DOHH2 (cell line): ENCODE data around the gene CDKN2AIPNL.

ENCODE experiments used
- EZH2phosphoT487 ChIP-seq: fragments of 200-600 bp; sonication (generic); IDR thresholded peaks from 2 replicates; pipeline ENCODE4 v1.6.1; 2017; ENCODE audit warnings: borderline replicate concordance, mild to moderate bottlenecking, antibody characterized with exemption, low read length, moderate library complexity, mixed read lengths
- TF ChIP-seq, protein P1 (sequence below): fragments of 200-600 bp; sonication (generic); IDR thresholded peaks from one replicate; pipeline ENCODE4 v1.5.1; 2014; ENCODE audit warnings: antibody characterized with exemption, mild to moderate bottlenecking, low read depth, low read length; ENCODE audit not compliant: poor library complexity, severe bottlenecking

DNA sequence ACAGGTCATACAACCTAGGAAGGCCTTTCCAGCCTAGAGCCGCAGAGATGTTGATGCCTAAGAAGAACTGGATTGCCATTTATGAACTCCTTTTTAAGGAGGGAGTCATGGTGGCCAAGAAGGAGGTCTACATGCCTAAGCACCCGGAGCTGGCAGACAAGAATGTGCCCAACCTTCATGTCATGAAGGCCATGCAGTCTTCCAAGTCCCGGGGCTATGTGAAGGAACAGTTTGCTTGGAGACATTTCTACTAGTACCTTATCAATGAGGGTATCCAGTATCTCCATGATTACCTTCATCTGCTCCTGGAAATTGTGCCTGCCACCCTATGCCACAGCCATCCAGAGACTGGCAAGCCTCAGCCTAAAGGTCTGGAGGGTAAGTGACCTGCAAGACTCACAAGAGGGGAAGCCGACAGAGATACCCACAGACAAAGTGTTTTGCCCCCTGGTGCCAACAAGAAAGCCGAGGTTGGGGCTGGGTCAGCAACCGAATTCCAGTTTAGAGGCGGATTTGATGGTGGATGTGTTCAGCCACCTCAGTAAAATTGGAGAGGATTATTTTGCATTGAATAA is 11.2 kb upstream of the CDKN2AIPNL start:
- TF ChIP-seq, protein P1, sequence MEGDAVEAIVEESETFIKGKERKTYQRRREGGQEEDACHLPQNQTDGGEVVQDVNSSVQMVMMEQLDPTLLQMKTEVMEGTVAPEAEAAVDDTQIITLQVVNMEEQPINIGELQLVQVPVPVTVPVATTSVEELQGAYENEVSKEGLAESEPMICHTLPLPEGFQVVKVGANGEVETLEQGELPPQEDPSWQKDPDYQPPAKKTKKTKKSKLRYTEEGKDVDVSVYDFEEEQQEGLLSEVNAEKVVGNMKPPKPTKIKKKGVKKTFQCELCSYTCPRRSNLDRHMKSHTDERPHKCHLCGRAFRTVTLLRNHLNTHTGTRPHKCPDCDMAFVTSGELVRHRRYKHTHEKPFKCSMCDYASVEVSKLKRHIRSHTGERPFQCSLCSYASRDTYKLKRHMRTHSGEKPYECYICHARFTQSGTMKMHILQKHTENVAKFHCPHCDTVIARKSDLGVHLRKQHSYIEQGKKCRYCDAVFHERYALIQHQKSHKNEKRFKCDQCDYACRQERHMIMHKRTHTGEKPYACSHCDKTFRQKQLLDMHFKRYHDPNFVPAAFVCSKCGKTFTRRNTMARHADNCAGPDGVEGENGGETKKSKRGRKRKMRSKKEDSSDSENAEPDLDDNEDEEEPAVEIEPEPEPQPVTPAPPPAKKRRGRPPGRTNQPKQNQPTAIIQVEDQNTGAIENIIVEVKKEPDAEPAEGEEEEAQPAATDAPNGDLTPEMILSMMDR, result no peak
- TF ChIP-seq EZH2phosphoT487, result no peak
